DOHH2 (cell line): Measurements from ENCODE around the gene RARA.

ENCODE experiments used
- H3F3A ChIP-seq: fragments of 200-600 bp; sonication (generic), shearing (Covaris generic); 2 replicates; pipeline ENCODE4 v1.6.0; 2016; ENCODE audit warnings: antibody characterized with exemption, mild to moderate bottlenecking; ENCODE audit not compliant: control insufficient read depth, insufficient read depth
- H3K27ac ChIP-seq: fragments of 200-600 bp; sonication (generic); 2 replicates; pipeline ENCODE4 v1.5.1; 2014; ENCODE audit warnings: low read depth, mild to moderate bottlenecking, low read length, moderate library complexity
- H3K27me3 ChIP-seq: fragments of 200-600 bp; sonication (generic); 2 replicates; pipeline ENCODE4 v1.6.1; 2014; ENCODE audit warnings: mild to moderate bottlenecking, low read length, mixed read lengths; ENCODE audit not compliant: control insufficient read depth
- H3K36me3 ChIP-seq: fragments of 200-600 bp; sonication (generic); 2 replicates; pipeline ENCODE4 v1.6.1; 2014; ENCODE audit warnings: mild to moderate bottlenecking, low read length, moderate library complexity, mixed read lengths; ENCODE audit not compliant: control insufficient read depth
- H3K4me1 ChIP-seq: fragments of 200-600 bp; sonication (generic); 2 replicates; pipeline ENCODE4 v1.6.1; 2014; ENCODE audit warnings: mild to moderate bottlenecking, low read length, mixed read lengths; ENCODE audit not compliant: control insufficient read depth
- H3K4me2 ChIP-seq: fragments of 200-600 bp; sonication (generic); 2 replicates; pipeline ENCODE4 v1.6.0; 2014; ENCODE audit warnings: mild to moderate bottlenecking, low read length, moderate library complexity
- H3K4me3 ChIP-seq: fragments of 200-600 bp; sonication (generic); 2 replicates; pipeline ENCODE4 v1.5.1; 2014; ENCODE audit warnings: mild to moderate bottlenecking, low read length, mixed read lengths
- H3K79me2 ChIP-seq: fragments of 200-600 bp; sonication (generic); 2 replicates; pipeline ENCODE4 v1.6.1; 2014; ENCODE audit warnings: mild to moderate bottlenecking, low read length, mixed read lengths; ENCODE audit not compliant: control insufficient read depth
- H3K9me2 ChIP-seq: fragments of 200-600 bp; sonication (generic); replicated peaks from 2 replicates; pipeline ENCODE4 v1.6.1; 2014; ENCODE audit warnings: mild to moderate bottlenecking, low read length, mixed read lengths; ENCODE audit not compliant: control insufficient read depth
- H3K9me3 ChIP-seq: fragments of 200-600 bp; sonication (generic); 2 replicates; pipeline ENCODE4 v1.6.1; 2014; ENCODE audit warnings: antibody characterized with exemption, low read length, mixed read lengths; ENCODE audit not compliant: control insufficient read depth, insufficient read depth
- H4K20me1 ChIP-seq: fragments of 200-600 bp; sonication (generic); 2 replicates; pipeline ENCODE4 v1.6.0; 2014; ENCODE audit warnings: low read depth, mild to moderate bottlenecking, antibody characterized with exemption, low read length, moderate library complexity; ENCODE audit not compliant: control insufficient read depth, insufficient read depth
- EZH2phosphoT487 ChIP-seq: fragments of 200-600 bp; sonication (generic); IDR thresholded peaks from 2 replicates; pipeline ENCODE4 v1.6.1; 2017; ENCODE audit warnings: borderline replicate concordance, mild to moderate bottlenecking, antibody characterized with exemption, low read length, moderate library complexity, mixed read lengths
- TF ChIP-seq, protein P1 (sequence below): fragments of 200-600 bp; sonication (generic); IDR thresholded peaks from one replicate; pipeline ENCODE4 v1.5.1; 2014; ENCODE audit warnings: antibody characterized with exemption, mild to moderate bottlenecking, low read depth, low read length; ENCODE audit not compliant: poor library complexity, severe bottlenecking

The RARA gene

DNA sequence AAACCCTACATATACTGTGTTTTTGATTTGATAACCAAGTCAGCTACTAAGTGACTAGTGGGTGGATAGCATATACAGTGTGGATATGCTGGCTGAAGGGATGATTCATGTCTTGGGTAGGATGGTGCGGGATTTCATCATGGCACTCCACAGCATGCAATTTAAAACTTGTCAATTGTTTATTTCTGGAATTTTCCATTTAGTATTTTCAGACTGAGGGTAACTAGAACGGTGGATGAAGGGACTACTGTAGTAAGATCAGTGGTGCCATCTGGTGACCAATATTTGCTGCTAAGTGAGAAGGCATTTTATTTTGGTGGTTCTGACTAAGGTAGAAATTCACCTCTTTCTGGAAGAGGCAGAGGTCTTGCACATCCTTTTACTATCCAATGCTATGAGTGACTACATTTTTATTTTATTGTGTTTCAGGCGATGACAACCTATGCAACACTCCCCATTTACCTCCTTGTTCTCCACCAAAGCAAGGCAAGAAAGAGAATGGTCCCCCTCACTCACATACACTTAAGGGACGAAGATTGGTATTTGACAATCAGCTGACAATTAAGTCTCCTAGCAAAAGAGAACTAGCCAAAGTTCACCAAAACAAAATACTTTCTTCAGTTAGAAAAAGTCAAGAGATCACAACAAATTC, 18.2 kb upstream of the RARA start:
- Histone ChIP-seq H3K9me3 (no peaks in the 10 kb centered on the region), H3F3A (peaks cover 13% of the 10 kb centered on the region), H3K9me2 (no peaks in the 10 kb centered on the region), H3K4me1 (peaks cover 32% of the 10 kb centered on the region), H3K27me3 (no peaks in the 10 kb centered on the region), H3K27ac (no peak overlapping the region), H3K79me2 (peaks cover 70% of the 10 kb centered on the region), H3K36me3 (peaks cover 74% of the 10 kb centered on the region), H3K4me2 (peak overlapping the region; percentile 79), H4K20me1 (peaks cover 25% of the 10 kb centered on the region), H3K4me3 (peak overlapping the region; percentile 4; the same call in 1 of the 2 replicates)
- TF ChIP-seq EZH2phosphoT487 = no peak
- TF ChIP-seq, protein P1, sequence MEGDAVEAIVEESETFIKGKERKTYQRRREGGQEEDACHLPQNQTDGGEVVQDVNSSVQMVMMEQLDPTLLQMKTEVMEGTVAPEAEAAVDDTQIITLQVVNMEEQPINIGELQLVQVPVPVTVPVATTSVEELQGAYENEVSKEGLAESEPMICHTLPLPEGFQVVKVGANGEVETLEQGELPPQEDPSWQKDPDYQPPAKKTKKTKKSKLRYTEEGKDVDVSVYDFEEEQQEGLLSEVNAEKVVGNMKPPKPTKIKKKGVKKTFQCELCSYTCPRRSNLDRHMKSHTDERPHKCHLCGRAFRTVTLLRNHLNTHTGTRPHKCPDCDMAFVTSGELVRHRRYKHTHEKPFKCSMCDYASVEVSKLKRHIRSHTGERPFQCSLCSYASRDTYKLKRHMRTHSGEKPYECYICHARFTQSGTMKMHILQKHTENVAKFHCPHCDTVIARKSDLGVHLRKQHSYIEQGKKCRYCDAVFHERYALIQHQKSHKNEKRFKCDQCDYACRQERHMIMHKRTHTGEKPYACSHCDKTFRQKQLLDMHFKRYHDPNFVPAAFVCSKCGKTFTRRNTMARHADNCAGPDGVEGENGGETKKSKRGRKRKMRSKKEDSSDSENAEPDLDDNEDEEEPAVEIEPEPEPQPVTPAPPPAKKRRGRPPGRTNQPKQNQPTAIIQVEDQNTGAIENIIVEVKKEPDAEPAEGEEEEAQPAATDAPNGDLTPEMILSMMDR = peak; percentile 74

DNA sequence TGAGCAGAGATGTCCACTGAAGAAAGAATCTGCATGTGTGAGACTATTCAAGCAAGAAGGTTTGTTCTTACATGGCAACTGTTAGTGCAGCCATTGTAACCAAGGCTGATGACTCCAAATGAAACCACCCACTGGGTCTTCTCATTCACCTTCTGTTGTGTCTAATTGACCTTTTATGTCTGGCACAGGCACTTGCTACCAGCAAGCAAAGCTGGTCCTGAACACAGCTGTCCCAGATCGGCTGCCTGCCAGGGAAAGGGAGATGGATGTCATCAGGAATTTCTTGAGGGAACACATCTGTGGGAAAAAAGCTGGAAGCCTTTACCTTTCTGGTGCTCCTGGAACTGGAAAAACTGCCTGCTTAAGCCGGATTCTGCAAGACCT, 17.7 kb upstream of the RARA start:
- TF ChIP-seq, protein P1 = no peak
- no peak for TF ChIP-seq EZH2phosphoT487
- peak overlapping the region; percentile 79; the same call in 1 of the 2 replicates for H3K4me2 ChIP-seq

GRCh38 chr17:40293363-40293762, 15.6 kb upstream of the RARA start:
- Histone ChIP-seq H3K9me3 (no peaks in the 10 kb centered on the region), H3K9me2 (no peaks in the 10 kb centered on the region), H3K4me2 (no peak overlapping the region), H3K27me3 (no peaks in the 10 kb centered on the region), H3K79me2 (peaks cover 74% of the 10 kb centered on the region), H4K20me1 (peaks cover 35% of the 10 kb centered on the region), H3K27ac (no peak overlapping the region), H3K4me1 (peaks cover 24% of the 10 kb centered on the region), H3K36me3 (peaks cover 95% of the 10 kb centered on the region), H3K4me3 (no peak overlapping the region), H3F3A (peaks cover 19% of the 10 kb centered on the region)
- no peak for TF ChIP-seq EZH2phosphoT487
- TF ChIP-seq, protein P1 = no peak

More for the DNA sequence above, 17.7 kb upstream of the RARA start:
- Histone ChIP-seq H3K79me2 (peaks cover 76% of the 10 kb centered on the region), H3K27ac (no peak overlapping the region), H3F3A (peaks cover 14% of the 10 kb centered on the region), H3K9me2 (no peaks in the 10 kb centered on the region), H3K4me1 (peaks cover 32% of the 10 kb centered on the region), H3K4me3 (no peak overlapping the region), H3K27me3 (no peaks in the 10 kb centered on the region), H3K36me3 (peaks cover 79% of the 10 kb centered on the region), H3K9me3 (no peaks in the 10 kb centered on the region), H4K20me1 (peaks cover 29% of the 10 kb centered on the region)
